Spleen (tissue), 11 donors: ENCODE results near the gene ARHGAP19. TPM values are rescaled to one million over a fixed set of nuclear protein-coding genes. Genes with fewer than 3 reads are reported as not detected.

Experiments
- DNase-seq: peaks from one replicate; pipeline ENCODE4 v3.0.0-alpha.2; 2020
- H3K27ac ChIP-seq, 8 donors: fragments of 200-600 bp; sonication (generic) in 7 of 8; 1 replicate in 4 of 8; 2 replicates in 4 of 8; pipeline versions ENCODE4 v1.5.0 to v1.8.0; 2016 to 2021; ENCODE audit warnings: inconsistent platforms in 4 of 8, mild to moderate bottlenecking in 4 of 8, moderate library complexity in 1 of 8
- H3K27me3 ChIP-seq, 7 donors: fragments of 200-600 bp; sonication (generic) in 6 of 7; replicated peaks in 1 of 7; 1 replicate in 4 of 7; 2 replicates in 3 of 7; pipeline versions ENCODE4 v1.5.0 to v1.8.0; 2016 to 2021; ENCODE audit warnings: inconsistent platforms in 3 of 7, mild to moderate bottlenecking in 1 of 7
- H3K36me3 ChIP-seq, 6 donors: fragments of 200-600 bp; sonication (generic) in 5 of 6; 1 replicate in 4 of 6; 2 replicates in 2 of 6; pipeline versions ENCODE4 v1.5.0 to v1.8.0; 2016 to 2021; ENCODE audit warnings: inconsistent platforms in 2 of 6
- H3K4me1 ChIP-seq, 6 donors: fragments of 200-600 bp; sonication (generic) in 5 of 6; 1 replicate in 3 of 6; 2 replicates in 3 of 6; pipeline versions ENCODE4 v1.5.0 to v1.8.0; 2016 to 2021; ENCODE audit warnings: inconsistent platforms in 3 of 6
- H3K4me3 ChIP-seq, 8 donors: fragments of 200-600 bp; sonication (generic) in 7 of 8; 1 replicate in 4 of 8; 2 replicates in 4 of 8; pipeline versions ENCODE4 v1.5.0 to v1.8.0; 2016 to 2021; ENCODE audit warnings: inconsistent platforms in 4 of 8, mild to moderate bottlenecking in 4 of 8, moderate library complexity in 2 of 8
- H3K9me3 ChIP-seq, 8 donors: fragments of 200-600 bp; sonication (generic) in 7 of 8; 1 replicate in 4 of 8; 2 replicates in 4 of 8; pipeline versions ENCODE4 v1.5.0 to v1.8.0; 2016 to 2021; ENCODE audit warnings: inconsistent platforms in 4 of 8
- POLR2A ChIP-seq, 3 donors: fragments of 450-650 bp; IDR thresholded peaks; one replicate each; pipeline ENCODE4 v1.5.1; 2017; ENCODE audit warnings: antibody characterized with exemption in 3 of 3, mild to moderate bottlenecking in 1 of 3
- POLR2AphosphoS5 ChIP-seq, 3 donors: sonication (generic); formaldehyde crosslinking; IDR thresholded peaks; one replicate each; pipeline ENCODE4 v1.5.1; 2017; ENCODE audit warnings: antibody characterized with exemption in 3 of 3
- WGBS, 5 donors: extraction: QIAGEN DNeasy Blood & Tissue Kit in 3 of 5; methylation state at CpG; one replicate each; pipeline versions ENCODE4 v1.1.5 to v1.1.7; 2013 to 2018; 5-methylcytosine and 5-hydroxymethylcytosine counted together
- intact Hi-C: fragments of 100-400 bp; cut with DNase I; formaldehyde crosslinking; loops from one replicate; pipeline ENCODE4 v1.15.0; 2023; ENCODE audit warnings: low total_unique reads
- polyA plus RNA-seq, 3 donors: library from polyadenylated mRNA; stranded (reverse); fragments of 200-250 nt; gene quantifications; one replicate each; pipeline ENCODE4 v1.2.1, GENCODE V29; 2013
- total RNA-seq, 7 donors: library from RNA; depleted of rRNA in 3 of 7; stranded (reverse); fragments of >200 nt in 3 of 7; fragmentation: NEBNext Ultra II Directional in 4 of 7; extraction: Animal tissue kit (Norgen Biotek cat#: 25700) in 4 of 7; gene quantifications; one replicate each; pipeline versions ENCODE4 v1.1.0 to v1.2.1, GENCODE V29; 2016 to 2021
- TF ChIP-seq, protein P1 (sequence below), 11 experiments: fragments of 200-600 bp in 7 of 11; fragments of 450-650 bp in 4 of 11; sonication (generic) in 4 of 11; IDR thresholded peaks in 8 of 11; conservative IDR thresholded peaks in 3 of 11; 1 replicate in 7 of 11; 2 replicates in 4 of 11; pipeline versions ENCODE4 v1.4.0 to v1.8.0; 2016 to 2021; ENCODE audit warnings: antibody characterized with exemption in 11 of 11, inconsistent platforms in 4 of 11, mild to moderate bottlenecking in 1 of 11
- donor health status: healthy with polysubstance abuse.
- donor health status: DM: no; HTN: no; CAD: no; lungs with moderate emphysema.
- donor health status: DM: no; HTN: no; CAD: no.
- donor health status: Bipolar disorder and iron deficiency.
- donor health status: healthy.
- donor health status: DM: no; HTN: no; CAD: no.
- donor health status: DM: yes; HTN: yes; CAD: no.

Gene ARHGAP19
- total and polyA plus RNA-seq, 10 donors, result 3.1 to 35.3 (median 25.1) TPM

DNA sequence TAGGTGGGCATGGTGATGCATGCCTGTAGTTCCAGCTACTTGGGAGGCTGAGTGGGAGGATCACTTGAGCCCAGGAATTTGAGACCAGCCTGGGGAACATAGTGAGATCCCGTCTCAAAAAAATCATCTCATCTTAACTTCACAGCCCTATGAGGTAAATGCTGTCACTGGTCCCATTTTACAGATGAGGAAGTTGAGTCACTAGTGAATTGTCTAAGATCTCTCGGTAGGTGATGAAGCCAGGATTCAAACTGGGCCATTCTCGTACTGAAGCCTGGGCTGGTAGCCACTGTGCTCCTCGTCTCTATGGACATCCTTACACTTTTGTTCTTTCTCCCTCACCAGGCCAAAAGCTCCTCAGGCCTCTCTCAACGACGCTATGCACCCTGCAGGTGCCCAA lies 113.1 kb downstream of the ARHGAP19 start:
- Histone ChIP-seq H3K4me3 (no peak overlapping the region), H3K9me3 (no peaks in the 10 kb centered on the region), H3K27me3 (peaks cover 0 to 75% (median 12%) of the 10 kb centered on the region in 7 donors), H3K4me1 (no peaks in the 10 kb centered on the region), H3K36me3 (no peaks in the 10 kb centered on the region), H3K27ac (no peak overlapping the region)
- no peak for TF ChIP-seq POLR2A (IDR thresholded peaks at IDR 0.05)
- TF ChIP-seq, protein P1, sequence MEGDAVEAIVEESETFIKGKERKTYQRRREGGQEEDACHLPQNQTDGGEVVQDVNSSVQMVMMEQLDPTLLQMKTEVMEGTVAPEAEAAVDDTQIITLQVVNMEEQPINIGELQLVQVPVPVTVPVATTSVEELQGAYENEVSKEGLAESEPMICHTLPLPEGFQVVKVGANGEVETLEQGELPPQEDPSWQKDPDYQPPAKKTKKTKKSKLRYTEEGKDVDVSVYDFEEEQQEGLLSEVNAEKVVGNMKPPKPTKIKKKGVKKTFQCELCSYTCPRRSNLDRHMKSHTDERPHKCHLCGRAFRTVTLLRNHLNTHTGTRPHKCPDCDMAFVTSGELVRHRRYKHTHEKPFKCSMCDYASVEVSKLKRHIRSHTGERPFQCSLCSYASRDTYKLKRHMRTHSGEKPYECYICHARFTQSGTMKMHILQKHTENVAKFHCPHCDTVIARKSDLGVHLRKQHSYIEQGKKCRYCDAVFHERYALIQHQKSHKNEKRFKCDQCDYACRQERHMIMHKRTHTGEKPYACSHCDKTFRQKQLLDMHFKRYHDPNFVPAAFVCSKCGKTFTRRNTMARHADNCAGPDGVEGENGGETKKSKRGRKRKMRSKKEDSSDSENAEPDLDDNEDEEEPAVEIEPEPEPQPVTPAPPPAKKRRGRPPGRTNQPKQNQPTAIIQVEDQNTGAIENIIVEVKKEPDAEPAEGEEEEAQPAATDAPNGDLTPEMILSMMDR (IDR thresholded peaks at IDR 0.05 in 8 of 11, conservative IDR thresholded peaks at IDR 0.05 in 3 of 11), result no peak
- intact Hi-C loops, result no loop called here
- WGBS, 5 donors, result 35 to 56% (median 41%) methylated on average over 6 of the region's 6 CpGs
- peak; percentile 25 for DNase-seq

DNA sequence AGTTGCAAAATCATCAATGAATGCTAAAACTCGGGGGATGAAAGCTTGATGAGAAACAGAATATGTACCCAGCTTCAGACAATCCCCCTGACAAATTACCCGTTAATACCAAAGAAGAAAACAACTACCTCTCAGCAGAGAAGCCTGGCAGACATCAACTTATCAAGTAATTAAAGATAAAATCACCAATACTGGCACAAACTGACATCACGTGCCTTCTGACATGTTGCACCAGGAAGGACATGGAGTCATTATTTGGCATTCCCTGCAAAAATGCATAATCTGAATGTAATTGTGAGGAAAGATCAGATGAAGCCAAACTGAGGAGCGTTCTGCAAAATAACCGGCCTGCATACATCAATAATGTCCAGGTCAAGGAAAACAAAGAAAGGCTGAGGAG lies 114.4 kb downstream of the ARHGAP19 start:
- TF ChIP-seq POLR2AphosphoS5 (IDR thresholded peaks at IDR 0.05), result no peak
- TF ChIP-seq POLR2A (IDR thresholded peaks at IDR 0.05), result no peak
- TF ChIP-seq, protein P1 (IDR thresholded peaks at IDR 0.05 in 8 of 11, conservative IDR thresholded peaks at IDR 0.05 in 3 of 11), result no peak
- DNase-seq, result no peak
- Histone ChIP-seq H3K9me3 (no peaks in the 10 kb centered on the region), H3K27ac (no peak overlapping the region), H3K36me3 (no peaks in the 10 kb centered on the region), H3K4me3 (no peak overlapping the region), H3K27me3 (peaks cover 0 to 63% (median 12%) of the 10 kb centered on the region in 7 donors), H3K4me1 (no peaks in the 10 kb centered on the region)
- intact Hi-C loops, result no loop called here
- WGBS, 5 donors, result 72 to 83% (median 75%) methylated on average over 5 of the region's 5 CpGs

DNA sequence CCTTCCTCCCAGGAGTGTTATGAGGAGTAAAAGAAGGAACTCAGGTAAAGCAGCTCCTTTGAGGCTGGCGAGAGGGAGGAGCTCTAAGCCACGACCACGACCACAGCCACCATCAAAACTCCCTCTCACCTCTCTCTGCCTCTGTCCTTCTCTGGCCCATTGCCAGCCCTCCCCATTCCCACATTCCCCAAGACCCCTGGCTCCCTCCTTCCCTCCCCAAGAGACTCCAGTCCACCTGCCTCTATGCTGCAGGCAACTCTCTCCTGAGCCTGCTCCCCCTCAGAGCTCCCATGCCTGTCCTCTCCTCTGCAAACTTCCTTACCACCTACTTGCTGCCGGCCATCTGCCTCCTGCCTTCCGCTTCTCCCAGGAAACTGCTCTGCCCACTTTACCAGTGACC lies 116.2 kb downstream of the ARHGAP19 start:
- Histone ChIP-seq H3K9me3 (no peaks in the 10 kb centered on the region), H3K4me1 (no peaks in the 10 kb centered on the region), H3K36me3 (no peaks in the 10 kb centered on the region), H3K27ac (no peak overlapping the region), H3K27me3 (peaks cover 0 to 56% (median 12%) of the 10 kb centered on the region in 7 donors), H3K4me3 (no peak overlapping the region)
- intact Hi-C loops, result no loop called here
- WGBS, 5 donors, result 53 to 69% (median 58%) methylated on average over 5 of the region's 5 CpGs
- TF ChIP-seq POLR2A (IDR thresholded peaks at IDR 0.05) (no peak), POLR2AphosphoS5 (IDR thresholded peaks at IDR 0.05) (no peak)
- TF ChIP-seq, protein P1 (IDR thresholded peaks at IDR 0.05 in 8 of 11, conservative IDR thresholded peaks at IDR 0.05 in 3 of 11), result no peak
- peak; percentile 24 for DNase-seq

DNA sequence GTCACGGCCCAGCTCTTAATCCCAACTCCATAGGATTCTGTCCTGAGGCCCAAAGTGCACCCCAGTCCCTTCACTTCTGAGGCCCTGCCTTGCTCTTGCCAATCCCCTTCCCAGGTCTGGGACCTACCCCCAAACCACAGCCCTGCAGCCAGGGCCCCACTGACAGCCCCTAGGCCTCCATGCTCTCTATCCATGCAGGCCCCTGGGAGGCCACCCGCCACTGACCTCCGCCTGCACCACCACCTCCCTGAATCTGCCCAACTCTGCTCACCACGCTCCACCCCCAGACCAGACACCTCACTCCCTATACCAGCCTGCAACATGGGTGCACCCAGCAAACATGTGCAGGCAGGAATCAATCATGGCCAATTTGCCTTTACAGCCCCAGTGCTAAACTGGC lies 116.9 kb downstream of the ARHGAP19 start:
- Histone ChIP-seq H3K4me1 (no peaks in the 10 kb centered on the region), H3K9me3 (no peaks in the 10 kb centered on the region), H3K27ac (no peak overlapping the region), H3K36me3 (no peaks in the 10 kb centered on the region), H3K27me3 (peaks cover 0 to 60% (median 12%) of the 10 kb centered on the region in 7 donors), H3K4me3 (no peak overlapping the region)
- intact Hi-C loops, result no loop called here
- 89 to 94% (median 91%) methylated on average over 4 of the region's 4 CpGs for whole genome bisulfite sequencing, 5 donors
- DNase-seq, result peak; percentile 38
- TF ChIP-seq, protein P1 (IDR thresholded peaks at IDR 0.05 in 8 of 11, conservative IDR thresholded peaks at IDR 0.05 in 3 of 11), result no peak
- no peak for TF ChIP-seq POLR2AphosphoS5 (IDR thresholded peaks at IDR 0.05)
- no peak for TF ChIP-seq POLR2A (IDR thresholded peaks at IDR 0.05)
